ENCODE measurements around the gene THSD4.

Gene THSD4

DNA sequence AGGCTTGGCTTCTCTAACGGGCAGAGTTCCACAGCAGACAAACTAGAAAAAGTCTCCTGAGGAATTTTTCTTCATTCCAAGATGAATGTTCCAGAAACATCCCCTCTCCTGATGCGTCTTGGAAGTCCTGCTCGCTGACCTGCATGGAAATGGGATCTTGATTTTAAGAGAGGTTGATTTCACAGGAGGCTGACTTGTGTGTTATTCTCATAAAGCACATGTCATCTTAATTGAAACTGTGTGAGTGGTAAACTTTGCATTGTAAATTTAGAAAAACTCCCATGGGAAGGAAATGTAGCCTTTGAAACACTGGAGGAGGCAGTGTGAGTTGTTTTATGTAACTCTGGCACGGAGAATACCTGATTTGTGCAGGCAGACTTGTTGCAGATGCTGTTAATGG lies 357.3 kb downstream of the THSD4 start:
- no peak for DNase-seq

DNA sequence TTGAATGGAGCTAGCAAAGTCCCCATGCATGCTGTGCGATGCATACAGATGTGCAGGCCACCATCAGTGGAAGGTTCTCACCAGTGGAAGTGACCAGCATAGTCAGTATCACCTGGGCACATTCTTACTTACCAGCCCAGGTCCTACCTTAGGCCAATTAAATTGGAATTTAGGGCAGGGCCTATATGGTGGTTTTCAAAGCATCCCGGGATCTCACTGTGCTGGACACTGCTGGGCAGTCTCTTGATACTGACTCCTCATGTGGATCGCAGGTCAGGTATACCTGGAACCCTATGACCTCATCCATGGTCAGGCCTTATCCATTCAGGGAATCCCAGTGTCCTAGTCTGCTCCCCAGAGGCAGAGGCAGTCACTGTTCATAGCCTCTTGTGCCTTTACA lies 358.5 kb downstream of the THSD4 start:
- DNase-seq: no peak

DNA sequence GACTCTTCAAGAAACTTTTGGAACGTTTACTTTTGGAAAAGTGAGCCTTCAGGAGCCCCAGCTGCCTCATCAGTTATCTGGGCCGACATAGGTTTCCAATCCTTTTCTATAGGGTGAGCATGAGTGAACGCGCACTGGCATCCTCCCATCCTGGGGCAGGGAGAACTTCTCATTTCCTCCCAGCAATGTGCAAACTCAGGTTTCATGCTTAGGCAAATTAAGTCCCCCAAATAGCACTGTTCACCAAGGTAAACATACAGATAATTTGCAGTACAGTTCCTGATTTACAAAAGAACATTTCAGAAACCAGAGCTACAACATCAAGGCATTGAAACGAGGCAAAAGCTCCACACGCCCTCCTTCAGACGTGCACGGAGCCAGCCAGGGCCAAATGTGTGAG lies 361.6 kb downstream of the THSD4 start:
- DNase-seq: no peak

DNA sequence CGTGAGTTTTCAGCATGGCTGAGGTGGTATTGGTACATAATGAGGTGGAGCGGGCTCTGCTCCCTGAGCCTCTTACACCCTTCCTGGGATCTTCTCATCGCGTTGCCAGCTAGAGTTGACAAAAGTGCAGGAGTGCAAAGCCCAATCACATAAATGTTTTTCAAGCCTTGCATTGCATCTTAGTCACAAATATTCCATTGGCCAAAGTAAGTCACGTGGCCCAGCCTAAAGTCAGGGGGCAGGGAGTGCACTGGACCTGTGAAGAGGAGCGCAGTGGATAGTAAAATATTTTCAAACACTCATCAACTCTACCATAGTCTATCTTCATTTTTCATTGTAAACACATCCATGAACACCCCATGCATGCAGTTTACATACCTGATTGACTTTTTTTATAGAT lies 365.3 kb downstream of the THSD4 start:
- DNase-seq: no peak

DNA sequence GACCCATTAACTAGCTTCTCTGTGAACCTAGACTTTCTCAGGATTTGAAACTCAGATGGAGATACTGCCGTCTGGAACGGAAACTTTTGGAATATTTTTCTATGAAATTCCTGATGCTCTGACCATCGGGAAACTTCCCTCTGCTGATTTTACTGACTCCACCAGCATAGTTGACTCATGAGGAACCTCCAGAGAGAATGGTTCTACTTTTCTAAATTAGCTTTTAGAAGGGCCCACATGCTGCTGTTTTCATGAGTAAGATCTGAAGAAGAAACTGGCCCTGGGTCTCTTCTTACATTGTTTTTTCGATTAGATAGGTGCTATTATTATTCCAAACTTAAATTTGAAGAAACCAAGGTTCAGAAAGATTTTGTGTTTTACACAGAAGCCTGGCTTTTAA lies 368.8 kb downstream of the THSD4 start:
- DNase-seq: no peak

DNA sequence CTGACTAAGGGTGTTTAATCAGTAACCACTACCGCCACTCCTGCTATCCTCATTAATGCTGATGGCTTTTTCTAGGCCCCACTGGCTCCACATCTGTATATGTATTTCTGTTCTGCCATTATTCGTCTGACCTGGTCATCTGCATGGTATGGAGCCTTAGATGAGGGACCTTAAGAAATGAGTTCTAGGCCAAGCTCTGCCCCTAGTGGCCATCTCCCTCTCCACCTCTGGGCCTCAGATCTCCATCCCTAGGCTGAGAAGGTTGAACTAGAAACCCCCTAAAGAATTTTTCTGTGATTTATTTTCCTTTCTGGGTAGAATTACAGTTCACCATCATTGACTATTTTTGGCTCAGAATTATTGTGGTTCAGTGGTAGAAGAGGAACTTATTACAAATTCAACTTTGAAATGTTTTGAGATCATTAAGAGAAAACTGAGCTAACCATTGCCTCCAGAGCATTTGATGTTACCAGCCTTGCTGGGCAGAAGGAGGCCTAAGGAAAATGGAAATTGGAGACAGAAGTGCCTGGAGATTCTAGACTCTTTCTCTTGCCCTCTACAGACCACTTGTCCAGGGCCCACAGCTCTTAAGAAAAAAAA lies 369.9 kb downstream of the THSD4 start:
- DNase-seq: no peak

DNA sequence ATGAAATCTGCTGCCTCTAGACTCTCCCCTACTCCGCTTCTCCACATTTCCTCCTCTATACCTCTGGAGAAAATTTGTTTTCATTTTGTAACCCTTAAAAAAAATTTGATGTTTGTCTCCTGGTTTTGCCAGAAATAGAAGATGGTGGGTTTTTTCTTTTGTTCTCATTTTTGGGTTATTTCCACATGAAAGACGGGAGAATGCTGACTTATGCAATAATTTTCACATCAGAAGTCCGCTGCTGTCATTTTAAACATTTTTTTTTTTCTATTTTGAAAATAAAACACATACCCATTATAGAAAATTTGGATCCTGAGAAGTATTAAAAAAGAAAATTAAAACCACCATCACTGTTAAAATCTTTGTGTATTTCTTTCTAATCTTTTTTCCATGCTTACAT lies 374.3 kb downstream of the THSD4 start:
- no peak for DNase-seq

DNA sequence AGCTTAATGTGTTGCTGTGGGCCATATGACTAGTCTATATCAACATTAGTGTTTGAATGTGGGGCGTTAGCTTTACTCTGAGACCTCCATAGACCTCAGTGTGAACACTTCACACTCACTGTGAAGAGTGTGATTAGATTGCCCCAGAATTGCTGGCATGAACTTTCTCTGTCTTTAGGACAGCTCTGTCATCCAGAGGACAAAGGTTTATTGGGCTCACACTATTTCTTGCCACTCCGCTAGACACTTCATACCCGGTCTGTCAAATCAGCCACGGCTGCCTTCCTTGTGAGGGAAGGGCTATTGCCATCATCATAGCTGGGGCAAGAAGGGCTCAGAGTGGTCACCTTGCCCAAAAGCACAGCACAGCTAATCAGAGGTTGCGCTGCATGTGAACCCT lies 378.3 kb downstream of the THSD4 start:
- no peak for DNase-seq

DNA sequence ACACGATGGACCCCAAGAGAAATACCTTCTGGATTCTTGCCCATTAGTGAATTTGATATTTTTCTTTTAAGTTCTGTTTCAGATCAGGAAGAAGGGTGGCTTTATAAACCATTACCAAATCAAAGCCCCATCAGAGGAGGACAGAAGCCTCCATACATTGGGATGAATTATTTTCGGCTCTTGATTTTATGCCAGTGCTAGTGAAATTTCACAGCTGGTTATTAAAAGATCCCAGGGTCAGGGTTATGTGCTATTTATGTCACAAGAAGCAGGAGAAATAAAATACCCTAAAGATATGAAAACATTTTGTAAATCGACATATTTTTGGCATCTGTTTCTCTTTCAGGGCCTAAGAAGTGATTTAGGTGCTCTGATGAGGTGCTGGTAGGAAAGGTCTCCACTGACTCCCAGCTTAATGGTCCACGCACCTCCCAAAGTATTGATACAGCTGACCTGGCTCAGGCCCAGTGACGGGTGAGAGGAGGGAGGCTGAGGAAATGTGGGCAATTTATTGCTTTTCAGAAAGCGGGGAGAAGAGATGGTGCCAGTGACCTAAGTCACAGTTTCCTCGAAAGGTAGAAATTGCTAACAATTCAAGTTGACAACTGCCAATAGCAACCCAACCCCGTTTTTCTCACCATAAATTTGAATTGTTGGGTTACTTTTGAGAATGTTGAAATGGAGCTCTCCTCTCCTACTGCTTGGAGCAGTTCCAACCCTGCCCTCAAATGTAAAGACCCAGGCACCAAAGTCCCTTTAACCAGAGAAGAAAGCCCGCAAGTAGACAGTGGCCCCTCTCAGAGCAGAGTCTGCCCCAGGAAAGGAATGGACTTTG lies 379.5 kb downstream of the THSD4 start:
- DNase-seq: no peak

DNA sequence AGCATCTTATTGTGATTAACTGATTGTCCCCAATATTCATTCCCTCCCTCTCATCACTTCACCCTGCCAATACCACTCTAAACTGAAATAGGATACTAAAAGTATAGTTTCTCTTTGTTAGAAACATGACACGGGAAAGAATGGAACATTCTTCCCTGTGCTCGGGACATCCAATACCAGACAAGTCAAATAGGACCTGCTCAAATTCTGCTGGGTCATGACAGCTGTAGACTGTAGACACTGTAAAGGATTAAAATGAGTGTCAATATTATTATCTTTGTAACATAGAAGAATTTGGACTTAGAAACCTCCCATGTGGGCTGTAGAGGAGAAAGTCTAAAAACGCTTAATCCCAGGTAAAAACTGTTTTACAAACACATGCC lies 380.1 kb downstream of the THSD4 start:
- no peak for DNase-seq

DNA sequence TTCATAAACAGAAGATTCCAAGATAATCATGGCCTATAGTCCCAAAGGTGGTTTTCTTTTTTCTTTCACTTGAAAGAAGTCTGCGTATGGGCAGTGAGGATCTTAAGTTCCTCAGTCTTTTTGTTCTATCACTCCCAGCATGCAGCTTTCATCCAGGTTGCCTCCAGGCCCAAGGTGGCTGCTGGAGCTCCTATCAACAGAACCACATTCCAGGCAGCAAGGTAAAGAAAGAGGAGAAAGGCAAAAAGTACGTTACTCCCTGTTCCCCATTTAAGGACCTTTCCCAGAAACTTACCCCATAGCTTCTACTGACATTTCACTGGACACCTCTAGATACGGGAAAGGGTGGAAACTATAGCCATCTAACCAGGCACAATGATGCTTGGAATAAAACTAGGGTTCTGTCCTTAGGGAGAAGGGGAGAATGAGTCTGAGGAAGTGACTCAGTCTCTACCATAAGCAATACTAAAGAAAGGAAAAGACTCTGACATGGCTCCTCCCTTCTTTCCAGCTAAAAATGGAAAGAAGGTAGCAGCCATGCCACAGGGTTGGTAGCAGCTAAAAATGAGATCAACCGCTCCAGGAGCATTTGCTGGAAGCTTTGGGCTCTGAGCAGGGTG lies 381.2 kb downstream of the THSD4 start:
- DNase-seq: no peak

DNA sequence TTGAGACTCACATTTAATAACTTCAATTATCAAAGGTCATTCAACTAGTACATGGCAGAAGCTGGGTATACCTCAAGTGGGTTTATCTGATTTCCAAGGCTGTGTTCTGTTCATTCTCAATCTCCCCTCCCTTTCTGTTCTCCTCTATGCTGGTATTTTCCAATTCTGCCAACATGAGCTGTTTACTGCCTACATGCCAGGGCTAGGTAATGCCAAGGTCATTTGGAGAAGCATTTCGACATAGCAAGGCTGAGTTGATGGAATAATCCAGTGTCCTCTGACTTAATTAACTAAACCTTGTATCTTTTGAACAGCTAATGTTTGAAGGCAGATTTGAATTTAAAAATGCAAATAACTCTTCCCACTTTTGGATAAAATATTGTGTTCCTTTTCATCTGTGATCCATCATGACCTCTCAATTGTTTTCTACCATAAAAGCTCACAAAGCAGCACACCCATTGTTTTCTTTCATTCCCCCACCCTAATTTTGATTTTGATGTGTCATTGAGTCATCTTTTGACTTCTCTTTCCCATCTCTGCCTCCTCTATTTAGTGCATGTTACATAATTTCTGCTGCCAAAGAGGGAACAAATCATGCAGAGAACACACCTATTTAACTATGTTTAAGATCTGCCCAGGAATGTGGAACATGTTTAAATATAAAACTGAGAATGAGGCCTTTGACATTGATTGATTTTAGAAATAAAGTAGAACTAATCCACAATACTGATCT lies 386.2 kb downstream of the THSD4 start:
- DNase-seq: no peak

DNA sequence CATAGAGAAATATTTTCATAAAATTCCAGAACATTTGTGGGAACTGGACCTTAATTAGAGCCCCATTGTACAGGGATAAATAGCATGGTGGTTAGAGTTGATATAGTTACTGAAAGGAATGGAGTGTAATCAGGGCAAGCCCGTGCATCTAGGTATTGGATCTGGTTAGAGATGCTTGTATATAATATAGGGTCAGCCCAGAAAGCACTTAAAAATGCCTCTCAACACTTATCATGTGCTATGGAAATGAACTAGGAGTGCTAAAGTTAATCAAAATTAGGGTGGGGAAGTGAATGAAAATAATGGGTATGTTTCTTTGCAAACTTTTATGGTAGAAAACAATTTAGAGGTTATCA lies 386.8 kb downstream of the THSD4 start:
- no peak for DNase-seq

DNA sequence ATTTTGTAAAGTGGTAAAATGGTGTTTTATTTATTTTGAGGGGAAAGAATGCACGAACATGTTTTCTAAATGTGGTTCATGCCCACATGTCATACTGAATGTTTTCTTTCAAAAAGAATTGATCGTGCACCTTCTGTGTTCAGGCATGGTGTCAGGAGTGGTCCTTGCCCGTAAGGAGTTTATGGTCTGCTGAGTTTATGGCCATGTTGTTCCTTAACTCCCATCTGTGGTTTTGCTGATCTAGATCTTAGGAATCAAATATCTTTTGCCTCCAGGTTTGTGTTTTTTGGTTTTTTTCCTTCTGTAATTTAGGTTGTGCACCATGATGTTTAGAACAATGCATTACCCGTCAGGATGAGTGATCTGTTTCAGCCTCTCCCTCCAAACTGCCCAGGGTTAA lies 390.7 kb downstream of the THSD4 start:
- no peak for DNase-seq

DNA sequence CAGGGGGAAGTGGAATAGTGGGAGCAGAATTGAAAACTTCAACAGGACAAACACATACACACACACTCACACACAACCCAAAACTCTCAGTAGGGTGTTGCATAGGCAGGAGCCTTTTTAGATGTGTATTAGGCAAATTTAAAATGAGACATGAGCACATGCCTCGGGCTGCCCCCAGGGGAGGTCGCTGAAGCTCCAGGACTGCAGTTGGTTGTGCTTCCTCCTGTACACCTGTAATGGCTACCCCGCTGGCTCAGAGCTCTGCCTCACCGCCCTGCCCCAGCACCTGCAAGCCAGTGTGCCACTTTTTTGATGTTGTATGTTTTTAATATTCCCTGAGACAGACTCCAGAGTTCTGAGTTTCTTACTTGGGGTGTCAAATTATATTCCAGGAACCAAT lies 391.7 kb downstream of the THSD4 start:
- no peak for DNase-seq

DNA sequence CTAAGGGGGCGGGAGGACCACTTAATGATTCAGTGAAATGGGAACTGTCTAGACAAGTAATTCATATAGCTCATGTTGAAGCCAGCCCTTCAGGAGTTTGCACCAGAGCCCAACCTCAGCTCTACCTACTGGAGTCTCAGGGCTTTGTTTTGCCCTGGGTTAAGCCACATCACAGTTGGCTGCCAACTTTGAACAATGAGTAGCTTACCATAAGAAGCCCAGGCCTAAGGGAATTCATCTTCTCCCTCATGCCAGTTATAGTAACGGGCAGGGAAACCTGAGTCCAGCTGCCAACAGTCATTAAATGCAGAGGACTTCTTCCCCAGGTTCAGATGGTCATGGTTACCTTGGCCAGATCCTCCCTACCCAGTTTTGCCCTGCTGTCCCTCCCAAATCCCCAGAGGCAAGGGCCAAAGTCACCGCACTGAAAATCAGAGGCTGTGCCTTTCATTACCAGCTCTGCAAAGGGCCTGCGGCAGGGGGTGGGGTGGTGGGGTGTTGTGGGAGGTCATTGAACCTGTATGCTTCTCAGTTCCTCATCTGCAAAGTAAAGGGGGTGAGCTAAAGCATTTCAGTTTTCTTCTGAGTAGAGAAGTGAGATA lies 392.9 kb downstream of the THSD4 start:
- DNase-seq: no peak

DNA sequence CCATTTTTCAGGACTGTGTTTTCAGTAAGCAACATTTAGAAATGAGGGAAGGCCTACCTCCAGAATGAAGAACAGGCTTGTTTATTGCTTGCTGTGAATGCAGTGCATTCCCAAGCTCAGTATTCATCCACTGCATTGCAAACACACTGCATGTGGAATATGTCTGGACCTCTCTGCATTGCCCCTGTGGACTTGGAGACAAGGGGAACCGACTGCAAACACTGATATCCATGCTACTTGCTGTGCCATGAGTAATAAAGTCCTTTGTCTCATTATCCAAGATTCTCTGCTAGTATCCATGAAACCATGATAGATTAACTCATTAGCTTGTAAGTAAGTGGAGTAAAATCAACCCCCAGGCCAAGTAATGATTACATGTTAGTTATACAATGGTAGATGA lies 393.9 kb downstream of the THSD4 start:
- DNase-seq: no peak

DNA sequence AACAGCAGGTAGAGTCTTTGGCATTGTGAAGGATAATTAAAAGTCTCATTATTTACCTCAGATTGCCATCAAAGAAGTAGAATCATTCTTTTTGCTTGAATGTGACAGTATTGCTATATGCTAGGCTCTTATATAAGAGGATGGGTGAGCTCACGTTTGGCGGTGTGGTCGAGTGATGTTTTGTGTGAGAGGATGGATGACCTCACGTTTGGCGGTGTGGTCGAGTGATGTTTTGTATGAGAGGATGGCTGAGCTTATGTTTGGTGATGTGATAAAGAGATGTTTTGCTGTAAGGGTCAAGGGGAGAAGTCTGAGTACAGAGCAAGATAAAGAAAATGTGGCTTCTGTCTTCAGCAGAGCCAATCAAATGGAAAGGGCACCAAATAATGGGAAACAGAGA lies 395.5 kb downstream of the THSD4 start:
- DNase-seq: no peak

DNA sequence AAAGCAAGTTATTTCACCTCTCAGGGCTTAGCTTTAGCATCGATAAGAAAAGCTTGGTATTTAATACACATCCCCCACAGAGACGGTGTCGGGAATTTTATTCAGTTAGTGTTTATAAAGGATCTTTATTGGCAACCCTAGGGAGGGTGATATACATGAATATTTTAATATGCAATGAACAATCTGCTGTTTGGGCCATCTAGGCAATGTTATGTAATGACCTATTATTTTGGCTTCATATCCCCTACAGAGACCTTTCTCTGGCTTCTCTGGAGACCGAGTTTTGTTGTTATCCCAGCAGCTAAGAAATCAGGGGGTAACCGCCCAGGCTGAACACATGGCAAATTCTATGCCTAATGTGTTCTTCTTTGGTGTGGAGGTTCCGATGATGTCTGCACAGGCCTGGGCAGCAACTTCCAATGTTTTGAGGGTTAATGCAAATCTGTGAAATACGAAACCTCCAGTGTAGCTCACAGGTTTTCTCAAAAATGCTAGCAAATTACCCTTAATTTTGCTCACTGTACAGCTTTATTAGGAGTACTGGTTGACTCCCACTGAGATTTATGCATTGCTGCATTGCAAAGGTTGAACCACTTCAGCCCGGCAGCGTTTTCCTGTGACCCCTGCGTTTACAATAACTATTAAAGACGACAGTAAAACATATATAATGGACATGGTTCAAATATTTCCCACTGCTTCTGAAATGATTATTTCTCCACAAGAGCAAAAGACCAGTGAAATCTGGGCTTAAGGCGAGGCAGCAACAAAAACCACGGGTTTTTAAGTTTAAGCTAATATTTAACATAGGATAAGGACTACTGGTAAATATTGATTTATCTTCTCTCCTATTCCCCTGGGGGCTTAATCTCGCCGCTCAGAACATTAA lies 396.8 kb downstream of the THSD4 start:
- DNase-seq: no peak

DNA sequence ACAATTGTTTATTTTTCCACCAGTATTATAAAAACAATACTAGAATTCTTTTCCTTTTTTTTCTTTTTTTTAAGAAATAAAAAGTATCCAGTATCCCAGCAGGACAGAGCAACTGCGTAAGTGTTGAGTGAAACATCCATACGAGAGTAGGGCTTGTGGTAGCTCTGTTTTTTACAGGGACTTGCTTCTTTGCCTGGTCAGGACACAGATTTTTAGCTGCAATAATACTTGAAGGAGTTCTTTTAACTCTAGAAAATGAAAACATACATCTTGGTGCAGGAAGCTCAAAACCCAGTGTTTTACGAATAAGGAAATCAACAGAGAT lies 397.4 kb downstream of the THSD4 start:
- DNase-seq: no peak

DNA sequence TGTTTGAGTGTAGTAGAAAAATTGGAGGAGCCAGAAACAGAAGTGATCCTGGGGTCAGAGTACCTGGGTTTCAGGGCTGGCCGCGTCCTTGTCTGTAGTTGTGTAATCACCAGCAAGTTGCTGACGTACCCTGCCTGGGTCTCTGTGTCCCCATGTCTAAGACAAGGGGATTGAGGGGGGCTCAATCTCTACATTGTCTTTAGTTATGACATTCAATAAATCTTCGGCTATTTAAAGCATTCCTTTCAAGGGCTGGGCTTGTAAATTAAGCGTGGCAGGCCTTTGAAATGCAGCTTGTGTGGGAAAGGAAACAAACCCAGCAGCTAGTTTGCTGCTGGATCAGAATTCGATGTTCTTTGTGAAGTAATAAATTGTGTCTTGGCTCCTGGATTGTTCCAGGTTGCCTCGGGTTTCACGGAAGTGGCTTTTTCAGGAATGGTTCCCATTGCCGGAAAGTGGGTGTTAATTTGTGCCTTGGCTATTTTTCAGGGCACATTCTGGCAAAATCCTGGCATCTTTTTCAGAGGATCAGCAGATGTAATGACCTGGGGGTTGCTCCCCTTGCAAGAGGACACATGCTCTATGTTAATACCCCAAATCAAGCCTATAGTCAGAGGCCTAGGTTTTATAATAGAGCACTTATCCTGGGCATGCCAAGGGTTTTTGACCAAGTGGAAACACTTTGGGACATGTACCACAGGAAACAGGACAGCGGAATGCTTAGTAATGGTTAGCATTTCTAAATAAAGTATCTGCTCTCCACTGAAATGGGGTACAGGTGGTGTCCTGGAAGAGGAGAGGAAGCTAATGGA lies 400.3 kb downstream of the THSD4 start:
- DNase-seq: no peak

DNA sequence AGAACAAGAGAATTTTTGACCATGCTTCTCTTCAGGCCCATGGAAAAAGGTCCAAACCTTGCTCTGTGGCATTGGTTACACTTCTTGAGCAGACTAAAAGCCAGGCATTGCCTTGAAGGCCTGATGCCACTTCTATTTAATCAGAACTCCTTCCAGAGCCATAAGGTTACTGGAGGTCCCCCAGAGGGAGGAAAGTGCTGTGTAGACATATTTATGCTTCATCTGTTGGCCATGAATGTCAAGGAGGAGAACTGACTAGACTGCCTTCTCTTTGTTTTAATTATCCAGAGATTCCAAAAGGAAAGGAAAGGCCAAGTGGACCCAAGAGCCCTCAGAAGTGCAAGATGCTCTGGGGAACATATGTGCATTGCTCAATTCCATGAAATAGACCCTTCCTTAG lies 402.5 kb downstream of the THSD4 start:
- no peak for DNase-seq
